ENCODE results near the gene GCC1. TPM values are rescaled to one million over a fixed set of nuclear protein-coding genes. Genes with fewer than 3 reads are reported as not detected.
A peak's percentile ranks its signal among the peaks of the same experiment; 100 is the strongest.

The GCC1 gene
- total RNA-seq, 2 experiments from 2014 or later, result 21.0 to 22.3 TPM

GRCh38 chr7:127609297-127609696, 23.9 kb upstream of the GCC1 start:
- Mint-ChIP-seq H3K27me3 (no peaks in the 10 kb centered on the region), H3K4me3 (no peak overlapping the region), H3K36me3 (no peaks in the 10 kb centered on the region), H3K27ac (no peak overlapping the region), H3K9me3 (ENCODE audit: low read depth) (no peaks in the 10 kb centered on the region), H3K4me1 (no peaks in the 10 kb centered on the region)
- CTCF ChIA-PET, result no interaction called here
- ATAC-seq (no peak), DNase-seq (no peak)

- no peak overlapping the region for H3K27ac Mint-ChIP-seq
- DNase-seq (peak; percentile 33), ATAC-seq (no peak)
- CTCF ChIA-PET, result interaction anchor here (0.9 kb wide), 1 partner anchor 601 kb away, joined by 3 read pairs; no protein-coding TSS in a partner anchor
- no peaks in the 10 kb centered on the region for H3K36me3 Mint-ChIP-seq
- H3K4me1 Mint-ChIP-seq, result no peaks in the 10 kb centered on the region
- no peaks in the 10 kb centered on the region for H3K9me3 Mint-ChIP-seq (ENCODE audit: low read depth)
- H3K27me3 Mint-ChIP-seq, result no peaks in the 10 kb centered on the region
- no peak overlapping the region for H3K4me3 Mint-ChIP-seq
Observed at GRCh38 chr7:127608446-127608845, 23.1 kb upstream of the GCC1 start.

- DNase-seq (no peak), ATAC-seq (no peak)
- Mint-ChIP-seq H3K9me3 (ENCODE audit: low read depth) (no peaks in the 10 kb centered on the region), H3K27me3 (no peaks in the 10 kb centered on the region), H3K4me1 (no peaks in the 10 kb centered on the region), H3K36me3 (no peaks in the 10 kb centered on the region), H3K27ac (no peak overlapping the region), H3K4me3 (no peak overlapping the region)
- CTCF ChIA-PET, result no interaction called here
Observed at GRCh38 chr7:127600885-127601284, 15.5 kb upstream of the GCC1 start.

- H3K27ac Mint-ChIP-seq, result no peak overlapping the region
- ATAC-seq, result no peak
- H3K4me3 Mint-ChIP-seq, result no peak overlapping the region
- H3K4me1 Mint-ChIP-seq, result no peaks in the 10 kb centered on the region
- H3K36me3 Mint-ChIP-seq, result no peaks in the 10 kb centered on the region
- no peak for DNase-seq
- CTCF ChIA-PET, result no interaction called here
- no peaks in the 10 kb centered on the region for H3K9me3 Mint-ChIP-seq (ENCODE audit: low read depth)
- no peaks in the 10 kb centered on the region for H3K27me3 Mint-ChIP-seq
Observed at GRCh38 chr7:127598318-127598717, 12.9 kb upstream of the GCC1 start.

GRCh38 chr7:127595737-127596136, 10.3 kb upstream of the GCC1 start:
- H3K36me3 Mint-ChIP-seq, result peaks cover 10% of the 10 kb centered on the region
- no peak for ATAC-seq
- DNase-seq, result no peak
- H3K9me3 Mint-ChIP-seq (ENCODE audit: low read depth), result no peaks in the 10 kb centered on the region
- H3K27ac Mint-ChIP-seq, result no peak overlapping the region
- CTCF ChIA-PET, result no interaction called here
- no peaks in the 10 kb centered on the region for H3K27me3 Mint-ChIP-seq
- H3K4me3 Mint-ChIP-seq, result no peak overlapping the region
- no peaks in the 10 kb centered on the region for H3K4me1 Mint-ChIP-seq

- DNase-seq, result no peak
- no peaks in the 10 kb centered on the region for H3K27me3 Mint-ChIP-seq
- no peak overlapping the region for H3K27ac Mint-ChIP-seq
- H3K9me3 Mint-ChIP-seq (ENCODE audit: low read depth), result no peaks in the 10 kb centered on the region
- H3K4me1 Mint-ChIP-seq, result peaks cover 7% of the 10 kb centered on the region
- no peak for ATAC-seq
- peaks cover 17% of the 10 kb centered on the region for H3K36me3 Mint-ChIP-seq
- CTCF ChIA-PET, result no interaction called here
- H3K4me3 Mint-ChIP-seq, result no peak overlapping the region
Observed at GRCh38 chr7:127594490-127594889, 9.1 kb upstream of the GCC1 start.

GRCh38 chr7:127592550-127592949, 7.2 kb upstream of the GCC1 start:
- Mint-ChIP-seq H3K27ac (no peak overlapping the region), H3K4me3 (no peak overlapping the region), H3K4me1 (peaks cover 11% of the 10 kb centered on the region), H3K36me3 (peaks cover 17% of the 10 kb centered on the region), H3K9me3 (ENCODE audit: low read depth) (no peaks in the 10 kb centered on the region), H3K27me3 (no peaks in the 10 kb centered on the region)
- ATAC-seq (no peak), DNase-seq (no peak)
- CTCF ChIA-PET, result no interaction called here

- H3K4me3 Mint-ChIP-seq, result no peak overlapping the region
- CTCF ChIA-PET, result no interaction called here
Observed at GRCh38 chr7:127591591-127591990, 6.2 kb upstream of the GCC1 start.

GRCh38 chr7:127591189-127591588, 5.8 kb upstream of the GCC1 start:
- CTCF ChIA-PET, result no interaction called here
- no peak for DNase-seq
- H3K27ac Mint-ChIP-seq, result no peak overlapping the region
- H3K27me3 Mint-ChIP-seq, result no peaks in the 10 kb centered on the region
- no peak for ATAC-seq
- peaks cover 17% of the 10 kb centered on the region for H3K36me3 Mint-ChIP-seq
- peaks cover 17% of the 10 kb centered on the region for H3K4me1 Mint-ChIP-seq
- H3K4me3 Mint-ChIP-seq, result no peak overlapping the region
- H3K9me3 Mint-ChIP-seq (ENCODE audit: low read depth), result no peaks in the 10 kb centered on the region

More at GRCh38 chr7:127591591-127591990, 6.2 kb upstream of the GCC1 start:
- Mint-ChIP-seq H3K36me3 (peaks cover 17% of the 10 kb centered on the region), H3K9me3 (ENCODE audit: low read depth) (no peaks in the 10 kb centered on the region), H3K27me3 (no peaks in the 10 kb centered on the region), H3K27ac (no peak overlapping the region), H3K4me1 (peaks cover 15% of the 10 kb centered on the region)
- no peak for ATAC-seq
- DNase-seq, result no peak

- ATAC-seq, result no peak
- no peak overlapping the region for H3K27ac Mint-ChIP-seq
- CTCF ChIA-PET, result no interaction called here
Observed at GRCh38 chr7:127589896-127590295, 4.5 kb upstream of the GCC1 start.

GRCh38 chr7:127588697-127589482, 3.5 kb upstream of the GCC1 start:
- Mint-ChIP-seq H3K4me1 (peaks cover 33% of the 10 kb centered on the region), H3K27ac (peak overlapping the region; percentile 89), H3K27me3 (no peaks in the 10 kb centered on the region), H3K9me3 (ENCODE audit: low read depth) (no peaks in the 10 kb centered on the region), H3K4me3 (peak overlapping the region; percentile 91), H3K36me3 (peaks cover 17% of the 10 kb centered on the region)
- peak; percentile 56 for DNase-seq
- CTCF ChIA-PET, result interaction anchor here (1.0 to 1.2 kb wide), 4 partner anchors 31 to 620 kb away, joined by 3 read pairs; no protein-coding TSS in a partner anchor
- peak; percentile 4 for ATAC-seq

More at GRCh38 chr7:127589896-127590295, 4.5 kb upstream of the GCC1 start:
- Mint-ChIP-seq H3K4me1 (peaks cover 23% of the 10 kb centered on the region), H3K4me3 (peak overlapping the region; percentile 91), H3K36me3 (peaks cover 17% of the 10 kb centered on the region), H3K27me3 (no peaks in the 10 kb centered on the region), H3K9me3 (ENCODE audit: low read depth) (no peaks in the 10 kb centered on the region)
- DNase-seq, result no peak

GRCh38 chr7:127588019-127588696, 2.8 kb upstream of the GCC1 start, which contains the start of gene ARF5:
Gene ARF5, plus strand, starts transcription at chr7:127588411. Its CDS starts 88 bp downstream, at chr7:127588499.
- DNase-seq, result peak; percentile 90

GRCh38 chr7:127587663-127588018, 2.2 kb upstream of the GCC1 start:
- CTCF ChIA-PET, result interaction anchor here (0.7 kb wide), 1 partner anchor 438 kb away, joined by 3 read pairs; no protein-coding TSS in a partner anchor
- no peak overlapping the region for H3K27ac Mint-ChIP-seq
- ATAC-seq (no peak), DNase-seq (no peak)
- H3K36me3 Mint-ChIP-seq, result peaks cover 22% of the 10 kb centered on the region
- no peaks in the 10 kb centered on the region for H3K27me3 Mint-ChIP-seq
- H3K9me3 Mint-ChIP-seq (ENCODE audit: low read depth), result no peaks in the 10 kb centered on the region
- peaks cover 44% of the 10 kb centered on the region for H3K4me1 Mint-ChIP-seq
- peak overlapping the region; percentile 91 for H3K4me3 Mint-ChIP-seq

More at GRCh38 chr7:127588019-127588696, 2.8 kb upstream of the GCC1 start, which contains the start of gene ARF5:
- Mint-ChIP-seq H3K27ac (peak within 1 kb of the TSS; percentile 89), H3K27me3 (no peaks in the 10 kb centered on the region), H3K36me3 (peaks cover 17% of the 10 kb centered on the region), H3K4me3 (peak within 1 kb of the TSS; percentile 91), H3K9me3 (ENCODE audit: low read depth) (no peaks in the 10 kb centered on the region), H3K4me1 (peaks cover 39% of the 10 kb centered on the region)
- CTCF ChIA-PET, result interaction anchor here (0.7 to 1.2 kb wide), 5 partner anchors 32 to 621 kb away, joined by 3 read pairs; no protein-coding TSS in a partner anchor
- ATAC-seq, result peak; percentile 87

Measured in activated CD8-positive, alpha-beta memory T cell treated with anti-CD3 and anti-CD28 coated beads, Interleukin-2, amount 10 ng/mL, durations not matched to agents 7 days and 5 days (primary cell).